Heart left ventricle (tissue), 13 donors: Measurements from ENCODE around the gene OMA1.

Experiments used
- POLR2A ChIP-seq, 2 donors: fragments of 450-650 bp; IDR thresholded peaks; one replicate each; pipeline ENCODE4 v1.6.1; 2017; ENCODE audit warnings: antibody characterized with exemption in 2 of 2, mild to moderate bottlenecking in 2 of 2, moderate library complexity in 2 of 2
- TF ChIP-seq, protein P1 (sequence below), 12 donors: fragments of 200-600 bp; sonication (generic) in 4 of 12; IDR thresholded peaks; one replicate each; pipeline versions ENCODE4 v1.5.0 to v1.8.0; 2018 to 2022; ENCODE audit warnings: antibody characterized with exemption in 12 of 12, mild to moderate bottlenecking in 5 of 12
- donor health status: ischemic (EF 13 %, LVEDD 7.1; RV severe dilation, severe dysfunction).
- donor health status: DM: no; HTN: yes; CAD: no.
- donor health status: DM: no; HTN: no; CAD: no.
- donor health status: ischemic (EF 25% LVEDD 6.9; RV normal size, moderate dysfunction).
- donor health status: ischemic (EF 25% LVEDD 5.7; RV mildly dilated, moderate dysfunction).
- donor health status: ischemic (EF 35%, LVEDD 5.7; RV mildly dilated, moderate dysfunction).
- donor health status: nonischemic (EF 11% LVEDD 7.7; RV severe dilation, severe dysfunction).
- donor health status: DM: yes; HTN: yes; CAD: no.
- donor health status: PGD.
- donor health status: ischemic (EF 29% LVEDD 5.4; RV normal size, mild dysfunction).
- donor health status: nonischemic (EF 23%, LVEDD 6.1; RV moderate dilation, normal function).

DNA sequence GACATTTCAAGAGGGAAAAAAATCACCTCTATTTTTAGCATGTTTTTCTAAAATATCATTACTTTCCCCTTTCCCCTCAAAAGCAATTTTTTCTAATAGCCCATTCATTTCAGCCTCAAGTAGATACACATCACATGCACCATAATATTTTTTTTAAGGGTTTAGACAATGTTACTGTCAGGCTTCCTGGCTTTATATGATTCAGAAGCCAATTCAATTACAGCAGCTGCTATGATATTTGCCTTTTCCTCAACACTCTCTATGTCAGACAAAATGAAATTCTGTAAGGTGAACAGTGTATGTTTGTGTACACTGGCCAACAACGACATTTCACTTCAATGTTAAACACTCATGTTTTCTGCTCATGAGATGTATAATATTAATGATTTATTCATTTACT, 46.5 kb downstream of the OMA1 start:
- TF ChIP-seq POLR2A (IDR thresholded peaks at IDR 0.05) = no peak
- TF ChIP-seq, protein P1, sequence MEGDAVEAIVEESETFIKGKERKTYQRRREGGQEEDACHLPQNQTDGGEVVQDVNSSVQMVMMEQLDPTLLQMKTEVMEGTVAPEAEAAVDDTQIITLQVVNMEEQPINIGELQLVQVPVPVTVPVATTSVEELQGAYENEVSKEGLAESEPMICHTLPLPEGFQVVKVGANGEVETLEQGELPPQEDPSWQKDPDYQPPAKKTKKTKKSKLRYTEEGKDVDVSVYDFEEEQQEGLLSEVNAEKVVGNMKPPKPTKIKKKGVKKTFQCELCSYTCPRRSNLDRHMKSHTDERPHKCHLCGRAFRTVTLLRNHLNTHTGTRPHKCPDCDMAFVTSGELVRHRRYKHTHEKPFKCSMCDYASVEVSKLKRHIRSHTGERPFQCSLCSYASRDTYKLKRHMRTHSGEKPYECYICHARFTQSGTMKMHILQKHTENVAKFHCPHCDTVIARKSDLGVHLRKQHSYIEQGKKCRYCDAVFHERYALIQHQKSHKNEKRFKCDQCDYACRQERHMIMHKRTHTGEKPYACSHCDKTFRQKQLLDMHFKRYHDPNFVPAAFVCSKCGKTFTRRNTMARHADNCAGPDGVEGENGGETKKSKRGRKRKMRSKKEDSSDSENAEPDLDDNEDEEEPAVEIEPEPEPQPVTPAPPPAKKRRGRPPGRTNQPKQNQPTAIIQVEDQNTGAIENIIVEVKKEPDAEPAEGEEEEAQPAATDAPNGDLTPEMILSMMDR (IDR thresholded peaks at IDR 0.05) = no peak
